Uterus (tissue), 4 donors: ENCODE measurements around the gene CMTM7. TPM values are rescaled to one million over a fixed set of nuclear protein-coding genes. Genes with fewer than 3 reads are reported as not detected.

Experiments used
- DNase-seq, 2 donors: peaks; one replicate each; pipeline ENCODE4 v3.0.0-alpha.2; 2019 to 2020
- H3K27ac ChIP-seq, 2 donors: fragments of 200-600 bp; sonication (generic); 1 replicate in 1 of 2; 2 replicates in 1 of 2; pipeline ENCODE4 v1.5.1; 2016 to 2018
- H3K27me3 ChIP-seq, 2 donors: fragments of 200-600 bp; sonication (generic); one replicate each; pipeline ENCODE4 v1.5.1; 2018 to 2019; ENCODE audit warnings: control low read depth in 1 of 2
- H3K36me3 ChIP-seq, 2 donors: fragments of 200-600 bp; sonication (generic); one replicate each; pipeline ENCODE4 v1.5.1; 2019; ENCODE audit warnings: control low read depth in 1 of 2
- H3K4me1 ChIP-seq, 2 donors: fragments of 200-600 bp; sonication (generic); one replicate each; pipeline ENCODE4 v1.5.1; 2018 to 2019; ENCODE audit warnings: control low read depth in 1 of 2
- H3K4me3 ChIP-seq, 2 donors: fragments of 200-600 bp; sonication (generic); 1 replicate in 1 of 2; 2 replicates in 1 of 2; pipeline ENCODE4 v1.5.1; 2018 to 2019; ENCODE audit warnings: mild to moderate bottlenecking in 1 of 2
- H3K9me3 ChIP-seq, 2 donors: fragments of 200-600 bp; sonication (generic); one replicate each; pipeline ENCODE4 v1.5.1; 2019; ENCODE audit warnings: control low read depth in 1 of 2
- POLR2A ChIP-seq, 2 donors: fragments of 450-650 bp; IDR thresholded peaks; one replicate each; pipeline ENCODE4 v1.6.1; 2016; ENCODE audit warnings: antibody characterized with exemption in 2 of 2, mild to moderate bottlenecking in 1 of 2, moderate library complexity in 1 of 2
- intact Hi-C: fragments of 100-400 bp; cut with DNase I; formaldehyde crosslinking; loops from one replicate; pipeline ENCODE4 v1.15.1; 2023; ENCODE audit warnings: low total_unique reads
- total RNA-seq, 4 donors: library from RNA; depleted of rRNA in 3 of 4; stranded (reverse); fragments of >200 nt in 3 of 4; gene quantifications; one replicate each; pipeline versions ENCODE4 v1.1.0 to v1.2.4, GENCODE V29; 2014 to 2023
- TF ChIP-seq, protein P1 (sequence below), 4 experiments: fragments of 200-600 bp in 2 of 4; fragments of 450-650 bp in 2 of 4; sonication (generic) in 2 of 4; IDR thresholded peaks; one replicate each; pipeline ENCODE4 v1.5.1; 2016 to 2019; ENCODE audit warnings: antibody characterized with exemption in 4 of 4, mild to moderate bottlenecking in 2 of 4, moderate library complexity in 1 of 4
- donor health status: DM: yes; HTN: yes; CAD: no.

Gene CMTM7
- total RNA-seq, 4 donors from 2014 or later, result 0.26 to 25.2 (median 13.3) TPM

DNA sequence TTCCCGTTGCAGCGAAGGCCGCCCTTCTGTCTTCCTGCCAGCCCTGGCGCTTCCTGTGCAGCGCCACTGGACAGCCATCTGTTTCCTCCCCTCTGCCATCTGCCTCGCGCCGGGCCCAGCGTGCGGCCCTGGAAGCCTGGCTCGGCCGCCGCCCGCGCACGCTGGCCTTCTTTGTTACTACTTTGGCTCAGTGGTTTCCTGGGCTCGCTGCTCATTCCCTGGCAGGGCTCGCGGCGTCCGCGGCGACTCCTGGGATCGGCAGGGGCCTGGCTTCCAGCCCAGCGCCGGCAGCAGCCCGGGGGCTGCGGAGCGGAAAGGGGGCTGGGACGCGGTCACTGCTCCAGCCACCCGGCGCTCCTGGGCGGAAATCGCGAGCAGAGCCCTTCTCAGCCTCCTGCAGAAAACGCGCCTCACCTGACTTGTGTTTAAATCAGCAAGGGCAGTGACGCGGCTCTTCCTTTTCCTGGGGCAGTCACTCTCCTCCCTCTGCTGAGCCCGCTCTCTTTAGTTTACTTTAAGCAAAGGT lies 10.0 kb downstream of the CMTM7 start:
- Histone ChIP-seq H3K27ac (peak overlapping the region; percentile 70 to 80), H3K36me3 (no peaks in the 10 kb centered on the region), H3K4me1 (peaks cover 0 to 6% of the 10 kb centered on the region in 2 donors), H3K9me3 (no peaks in the 10 kb centered on the region), H3K4me3 (peak overlapping the region; percentile 23 to 51), H3K27me3 (no peaks in the 10 kb centered on the region)
- peak; percentile 67 to 73 for DNase-seq
- intact Hi-C loops, result loop anchor here (1.0 kb wide), 1 partner anchor 15 kb away; no protein-coding TSS in a partner anchor
- peak in 1 of 2 donors; percentile 37 for TF ChIP-seq POLR2A (IDR thresholded peaks at IDR 0.05)
- TF ChIP-seq, protein P1, sequence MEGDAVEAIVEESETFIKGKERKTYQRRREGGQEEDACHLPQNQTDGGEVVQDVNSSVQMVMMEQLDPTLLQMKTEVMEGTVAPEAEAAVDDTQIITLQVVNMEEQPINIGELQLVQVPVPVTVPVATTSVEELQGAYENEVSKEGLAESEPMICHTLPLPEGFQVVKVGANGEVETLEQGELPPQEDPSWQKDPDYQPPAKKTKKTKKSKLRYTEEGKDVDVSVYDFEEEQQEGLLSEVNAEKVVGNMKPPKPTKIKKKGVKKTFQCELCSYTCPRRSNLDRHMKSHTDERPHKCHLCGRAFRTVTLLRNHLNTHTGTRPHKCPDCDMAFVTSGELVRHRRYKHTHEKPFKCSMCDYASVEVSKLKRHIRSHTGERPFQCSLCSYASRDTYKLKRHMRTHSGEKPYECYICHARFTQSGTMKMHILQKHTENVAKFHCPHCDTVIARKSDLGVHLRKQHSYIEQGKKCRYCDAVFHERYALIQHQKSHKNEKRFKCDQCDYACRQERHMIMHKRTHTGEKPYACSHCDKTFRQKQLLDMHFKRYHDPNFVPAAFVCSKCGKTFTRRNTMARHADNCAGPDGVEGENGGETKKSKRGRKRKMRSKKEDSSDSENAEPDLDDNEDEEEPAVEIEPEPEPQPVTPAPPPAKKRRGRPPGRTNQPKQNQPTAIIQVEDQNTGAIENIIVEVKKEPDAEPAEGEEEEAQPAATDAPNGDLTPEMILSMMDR (IDR thresholded peaks at IDR 0.05), result no peak

DNA sequence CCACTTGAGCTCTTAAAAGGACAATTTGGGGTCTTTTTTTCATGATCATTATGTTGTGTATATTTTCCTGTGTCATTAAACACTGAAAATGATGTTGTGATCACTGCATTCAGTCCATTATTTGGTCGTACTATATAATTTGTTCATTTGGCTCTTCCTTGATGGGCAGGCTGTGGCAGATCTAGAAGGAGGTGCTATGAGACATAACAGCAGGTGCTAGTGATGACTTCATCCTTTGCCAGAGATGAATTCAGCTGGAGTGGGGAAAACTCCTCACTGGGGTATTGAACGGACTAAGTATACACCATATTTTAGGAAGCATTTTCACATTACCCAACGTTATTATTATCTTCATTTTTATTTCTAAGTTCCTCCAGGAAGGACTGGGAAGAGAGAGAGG lies 12.0 kb downstream of the CMTM7 start:
- H3K27me3 ChIP-seq, result no peaks in the 10 kb centered on the region
- peaks cover 0 to 6% of the 10 kb centered on the region in 2 donors for H3K4me1 ChIP-seq
- no peak for TF ChIP-seq POLR2A (IDR thresholded peaks at IDR 0.05)
- TF ChIP-seq, protein P1 (IDR thresholded peaks at IDR 0.05), result no peak
- no peak overlapping the region for H3K27ac ChIP-seq
- no peaks in the 10 kb centered on the region for H3K9me3 ChIP-seq
- no peak overlapping the region for H3K4me3 ChIP-seq
- H3K36me3 ChIP-seq, result no peaks in the 10 kb centered on the region
- intact Hi-C loops, result no loop called here
- DNase-seq, result no peak

- Histone ChIP-seq H3K27me3 (no peaks in the 10 kb centered on the region), H3K27ac (no peak overlapping the region), H3K9me3 (no peaks in the 10 kb centered on the region), H3K36me3 (no peaks in the 10 kb centered on the region), H3K4me3 (no peak overlapping the region), H3K4me1 (peaks cover 0 to 6% of the 10 kb centered on the region in 2 donors)
- TF ChIP-seq, protein P1 (IDR thresholded peaks at IDR 0.05), result no peak
- TF ChIP-seq POLR2A (IDR thresholded peaks at IDR 0.05), result no peak
- no peak for DNase-seq
- intact Hi-C loops, result no loop called here
Measured at GRCh38 chr3:32404714-32405113, 13.1 kb downstream of the CMTM7 start.

- H3K4me3 ChIP-seq, result no peak overlapping the region
- intact Hi-C loops, result no loop called here
- H3K27ac ChIP-seq, result no peak overlapping the region
- TF ChIP-seq POLR2A (IDR thresholded peaks at IDR 0.05), result no peak
- TF ChIP-seq, protein P1 (IDR thresholded peaks at IDR 0.05), result no peak
- no peaks in the 10 kb centered on the region for H3K9me3 ChIP-seq
- H3K36me3 ChIP-seq, result no peaks in the 10 kb centered on the region
- H3K27me3 ChIP-seq, result no peaks in the 10 kb centered on the region
- DNase-seq, result no peak
- H3K4me1 ChIP-seq, result peaks cover 0 to 6% of the 10 kb centered on the region in 2 donors
Measured at GRCh38 chr3:32405155-32405554, 13.5 kb downstream of the CMTM7 start.

DNA sequence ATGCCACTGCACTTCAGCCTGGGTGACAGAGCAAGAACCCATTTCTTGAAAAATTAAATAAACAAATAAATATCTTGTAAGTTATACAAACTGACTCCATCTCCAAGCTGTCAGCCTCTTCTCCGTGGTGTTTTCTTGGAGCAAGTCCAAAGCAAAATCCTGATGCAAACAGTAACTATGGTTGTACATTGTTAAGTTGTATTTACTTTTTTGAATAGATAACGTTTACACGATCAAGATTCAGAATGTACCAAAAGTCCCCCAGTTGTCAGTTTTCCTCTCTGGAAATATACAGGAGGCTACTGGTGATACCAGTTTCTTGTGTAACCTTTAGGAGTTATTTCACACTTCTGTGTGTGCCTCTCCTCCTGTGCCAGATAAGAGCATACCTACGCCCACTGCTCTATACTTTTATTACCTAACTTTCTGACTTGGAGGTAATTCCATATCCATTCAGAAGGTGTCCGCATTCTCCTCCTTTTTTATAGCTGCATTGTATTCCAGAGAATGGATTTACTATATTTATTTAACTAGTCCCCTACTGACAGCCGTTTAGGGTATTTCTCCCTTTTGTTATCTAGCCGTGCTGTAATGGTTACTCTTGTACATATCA lies 14.2 kb downstream of the CMTM7 start:
- H3K27me3 ChIP-seq, result no peaks in the 10 kb centered on the region
- H3K4me3 ChIP-seq, result no peak overlapping the region
- H3K27ac ChIP-seq, result no peak overlapping the region
- intact Hi-C loops, result no loop called here
- H3K9me3 ChIP-seq, result no peaks in the 10 kb centered on the region
- no peak for DNase-seq
- no peaks in the 10 kb centered on the region for H3K36me3 ChIP-seq
- no peak for TF ChIP-seq POLR2A (IDR thresholded peaks at IDR 0.05)
- TF ChIP-seq, protein P1 (IDR thresholded peaks at IDR 0.05), result no peak
- H3K4me1 ChIP-seq, result peaks cover 0 to 6% of the 10 kb centered on the region in 2 donors
